Natural killer cell treated with Interleukin-12 subunit alpha and Interleukin-12 subunit beta and Interleukin-15 and Interleukin-18, amount 100 ng/mL, for 72 hours (primary cell): ENCODE measurements around the gene AGAP1. TPM values are rescaled to one million over a fixed set of nuclear protein-coding genes. Genes with fewer than 3 reads are reported as not detected.

Experiments used
- ATAC-seq, 2 donors: fragments of 150-1000 bp; cut with Tn5 transposase in 1 of 2; sonication (Bioruptor Pico), chemical (Tn5 transposase) in 1 of 2; 2 replicates each; pipeline ENCODE4 v1.10.0; 2021
- DNase-seq: peaks from one replicate; pipeline ENCODE4 v3.0.0; 2022; ENCODE audit warnings: low spot score
- H3K27ac Mint-ChIP-seq, 2 donors: 1 replicate in 1 of 2; 2 replicates in 1 of 2; pipeline ENCODE4 v1.8.0; 2022; ENCODE audit warnings: mixed read lengths in 2 of 2, mild to moderate bottlenecking in 1 of 2, moderate library complexity in 1 of 2
- H3K27me3 Mint-ChIP-seq, 2 donors: 1 replicate in 1 of 2; 2 replicates in 1 of 2; pipeline ENCODE4 v1.8.0; 2022; ENCODE audit warnings: mixed read lengths in 2 of 2
- H3K36me3 Mint-ChIP-seq: one replicate; pipeline ENCODE4 v1.8.0; 2022; ENCODE audit warnings: mixed read lengths
- H3K4me1 Mint-ChIP-seq, 2 donors: 1 replicate in 1 of 2; 2 replicates in 1 of 2; pipeline ENCODE4 v1.8.0; 2022; ENCODE audit warnings: low read depth in 2 of 2, mixed read lengths in 2 of 2, mild to moderate bottlenecking in 1 of 2
- H3K4me3 Mint-ChIP-seq: one replicate; pipeline ENCODE4 v1.8.0; 2022; ENCODE audit warnings: mixed read lengths
- H3K9me3 Mint-ChIP-seq: 2 replicates; pipeline ENCODE4 v1.8.0; 2022; ENCODE audit warnings: mixed read lengths
- total RNA-seq, 2 donors: library from RNA; stranded (reverse); gene quantifications; one replicate each; pipeline ENCODE4 v1.2.3, GENCODE V29; 2022

AGAP1 gene
- total RNA-seq, 2 donors from 2014 or later: 5.2 to 7.4 TPM

GRCh38 chr2:235923859-235924674, 430.2 kb downstream of the AGAP1 start:
- no peaks in the 10 kb centered on the region for H3K9me3 Mint-ChIP-seq
- ATAC-seq (no peak), DNase-seq (no peak)
- no peaks in the 10 kb centered on the region for H3K36me3 Mint-ChIP-seq
- no peaks in the 10 kb centered on the region for H3K4me1 Mint-ChIP-seq
- no peak overlapping the region for H3K4me3 Mint-ChIP-seq
- no peak overlapping the region for H3K27ac Mint-ChIP-seq
- H3K27me3 Mint-ChIP-seq: no peaks in the 10 kb centered on the region

GRCh38 chr2:235924675-235925063, 430.8 kb downstream of the AGAP1 start:
- no peaks in the 10 kb centered on the region for H3K36me3 Mint-ChIP-seq
- no peaks in the 10 kb centered on the region for H3K4me1 Mint-ChIP-seq
- no peak overlapping the region for H3K27ac Mint-ChIP-seq
- no peaks in the 10 kb centered on the region for H3K9me3 Mint-ChIP-seq
- DNase-seq (no peak), ATAC-seq (no peak)
- H3K4me3 Mint-ChIP-seq: no peak overlapping the region
- no peaks in the 10 kb centered on the region for H3K27me3 Mint-ChIP-seq

GRCh38 chr2:235925250-235925919, 431.5 kb downstream of the AGAP1 start:
- Mint-ChIP-seq H3K4me1 (no peaks in the 10 kb centered on the region), H3K27me3 (no peaks in the 10 kb centered on the region), H3K27ac (no peak overlapping the region), H3K9me3 (no peaks in the 10 kb centered on the region), H3K4me3 (no peak overlapping the region), H3K36me3 (no peaks in the 10 kb centered on the region)
- ATAC-seq (no peak), DNase-seq (no peak)

- no peaks in the 10 kb centered on the region for H3K36me3 Mint-ChIP-seq
- no peaks in the 10 kb centered on the region for H3K4me1 Mint-ChIP-seq
- H3K9me3 Mint-ChIP-seq: no peaks in the 10 kb centered on the region
- no peak for DNase-seq
- H3K27ac Mint-ChIP-seq: no peak overlapping the region
- no peak overlapping the region for H3K4me3 Mint-ChIP-seq
- H3K27me3 Mint-ChIP-seq: no peaks in the 10 kb centered on the region
- ATAC-seq: no peak
Observed at GRCh38 chr2:235926229-235926628, 432.4 kb downstream of the AGAP1 start.

GRCh38 chr2:235928751-235929370, 435.0 kb downstream of the AGAP1 start:
- no peaks in the 10 kb centered on the region for H3K27me3 Mint-ChIP-seq
- no peak overlapping the region for H3K27ac Mint-ChIP-seq
- H3K9me3 Mint-ChIP-seq: no peaks in the 10 kb centered on the region
- no peaks in the 10 kb centered on the region for H3K4me1 Mint-ChIP-seq
- no peak overlapping the region for H3K4me3 Mint-ChIP-seq
- DNase-seq (no peak), ATAC-seq (no peak)
- no peaks in the 10 kb centered on the region for H3K36me3 Mint-ChIP-seq

- no peaks in the 10 kb centered on the region for H3K9me3 Mint-ChIP-seq
- no peaks in the 10 kb centered on the region for H3K36me3 Mint-ChIP-seq
- H3K27me3 Mint-ChIP-seq: no peaks in the 10 kb centered on the region
- DNase-seq: no peak
- H3K27ac Mint-ChIP-seq: no peak overlapping the region
- H3K4me3 Mint-ChIP-seq: no peak overlapping the region
- H3K4me1 Mint-ChIP-seq: no peaks in the 10 kb centered on the region
- ATAC-seq: no peak
Observed at GRCh38 chr2:235930701-235931100, 436.9 kb downstream of the AGAP1 start.

- Mint-ChIP-seq H3K27me3 (no peaks in the 10 kb centered on the region), H3K9me3 (no peaks in the 10 kb centered on the region), H3K36me3 (peaks cover 8% of the 10 kb centered on the region), H3K4me1 (peaks cover 0 to 6% of the 10 kb centered on the region in 2 donors), H3K4me3 (no peak overlapping the region), H3K27ac (no peak overlapping the region)
- DNase-seq: no peak
- no peak for ATAC-seq
Observed at GRCh38 chr2:235931676-235932075, 437.8 kb downstream of the AGAP1 start.

GRCh38 chr2:235934059-235934773, 440.4 kb downstream of the AGAP1 start:
- ATAC-seq (no peak), DNase-seq (no peak)
- Mint-ChIP-seq H3K27me3 (no peaks in the 10 kb centered on the region), H3K4me1 (peaks cover 0 to 6% of the 10 kb centered on the region in 2 donors), H3K36me3 (peaks cover 9% of the 10 kb centered on the region), H3K9me3 (no peaks in the 10 kb centered on the region), H3K4me3 (no peak overlapping the region), H3K27ac (no peak overlapping the region)

- ATAC-seq (no peak), DNase-seq (no peak)
- peaks cover 9% of the 10 kb centered on the region for H3K36me3 Mint-ChIP-seq
- no peaks in the 10 kb centered on the region for H3K27me3 Mint-ChIP-seq
- no peak overlapping the region for H3K27ac Mint-ChIP-seq
- H3K4me1 Mint-ChIP-seq: peaks cover 0 to 6% of the 10 kb centered on the region in 2 donors
- no peaks in the 10 kb centered on the region for H3K9me3 Mint-ChIP-seq
- H3K4me3 Mint-ChIP-seq: no peak overlapping the region
Observed at GRCh38 chr2:235934774-235935484, 441.1 kb downstream of the AGAP1 start.

- Mint-ChIP-seq H3K36me3 (peaks cover 9% of the 10 kb centered on the region), H3K4me3 (no peak overlapping the region), H3K4me1 (peaks cover 0 to 6% of the 10 kb centered on the region in 2 donors), H3K27me3 (no peaks in the 10 kb centered on the region), H3K9me3 (no peaks in the 10 kb centered on the region), H3K27ac (no peak overlapping the region)
- no peak for ATAC-seq
- DNase-seq: no peak
Observed at GRCh38 chr2:235935773-235936172, 441.9 kb downstream of the AGAP1 start.

- no peaks in the 10 kb centered on the region for H3K27me3 Mint-ChIP-seq
- H3K36me3 Mint-ChIP-seq: peaks cover 9% of the 10 kb centered on the region
- peaks cover 0 to 6% of the 10 kb centered on the region in 2 donors for H3K4me1 Mint-ChIP-seq
- no peak overlapping the region for H3K4me3 Mint-ChIP-seq
- H3K27ac Mint-ChIP-seq: no peak overlapping the region
- no peaks in the 10 kb centered on the region for H3K9me3 Mint-ChIP-seq
- no peak for ATAC-seq
- DNase-seq: no peak
Observed at GRCh38 chr2:235936493-235936892, 442.6 kb downstream of the AGAP1 start.

GRCh38 chr2:235937087-235937486, 443.2 kb downstream of the AGAP1 start:
- Mint-ChIP-seq H3K9me3 (no peaks in the 10 kb centered on the region), H3K27ac (no peak overlapping the region), H3K36me3 (peaks cover 9% of the 10 kb centered on the region), H3K4me1 (peaks cover 0 to 6% of the 10 kb centered on the region in 2 donors), H3K27me3 (no peaks in the 10 kb centered on the region), H3K4me3 (no peak overlapping the region)
- DNase-seq (no peak), ATAC-seq (no peak)

GRCh38 chr2:235937526-235937925, 443.7 kb downstream of the AGAP1 start:
- H3K27me3 Mint-ChIP-seq: no peaks in the 10 kb centered on the region
- peaks cover 0 to 6% of the 10 kb centered on the region in 2 donors for H3K4me1 Mint-ChIP-seq
- DNase-seq: no peak
- no peak overlapping the region for H3K27ac Mint-ChIP-seq
- ATAC-seq: no peak
- peaks cover 9% of the 10 kb centered on the region for H3K36me3 Mint-ChIP-seq
- no peak overlapping the region for H3K4me3 Mint-ChIP-seq
- H3K9me3 Mint-ChIP-seq: no peaks in the 10 kb centered on the region
